C4-2B (cell line): ENCODE data around the gene H6PD.

Source experiments
- ZFX ChIP-seq: fragments of 450-650 bp; IDR thresholded peaks from 2 replicates; pipeline ENCODE4 v1.6.1; 2017
- TF ChIP-seq, protein P1 (sequence below): fragments of 450-650 bp; conservative IDR thresholded peaks from 2 replicates; pipeline ENCODE4 v1.5.1; 2017; ENCODE audit warnings: mild to moderate bottlenecking

DNA sequence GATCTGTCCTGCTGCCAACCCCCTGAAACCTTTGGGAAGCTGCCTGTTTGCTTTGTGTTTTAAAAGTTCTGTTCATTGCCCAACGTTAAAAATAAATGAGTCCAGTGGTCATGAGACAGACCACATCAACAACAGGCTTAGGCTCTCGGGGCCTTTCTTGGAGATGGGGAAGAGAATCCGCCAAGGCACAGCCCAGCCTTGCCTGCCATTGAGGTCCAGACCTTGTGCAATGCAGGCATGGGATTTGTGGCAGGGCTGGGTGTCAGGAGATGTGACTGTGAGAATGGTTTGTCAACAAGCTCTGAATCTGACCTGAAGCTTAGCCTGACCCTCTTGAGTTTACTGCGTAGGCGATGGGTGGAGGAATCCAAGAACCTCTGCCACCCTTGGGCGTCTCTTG lies 62.3 kb downstream of the H6PD start:
- TF ChIP-seq, protein P1, sequence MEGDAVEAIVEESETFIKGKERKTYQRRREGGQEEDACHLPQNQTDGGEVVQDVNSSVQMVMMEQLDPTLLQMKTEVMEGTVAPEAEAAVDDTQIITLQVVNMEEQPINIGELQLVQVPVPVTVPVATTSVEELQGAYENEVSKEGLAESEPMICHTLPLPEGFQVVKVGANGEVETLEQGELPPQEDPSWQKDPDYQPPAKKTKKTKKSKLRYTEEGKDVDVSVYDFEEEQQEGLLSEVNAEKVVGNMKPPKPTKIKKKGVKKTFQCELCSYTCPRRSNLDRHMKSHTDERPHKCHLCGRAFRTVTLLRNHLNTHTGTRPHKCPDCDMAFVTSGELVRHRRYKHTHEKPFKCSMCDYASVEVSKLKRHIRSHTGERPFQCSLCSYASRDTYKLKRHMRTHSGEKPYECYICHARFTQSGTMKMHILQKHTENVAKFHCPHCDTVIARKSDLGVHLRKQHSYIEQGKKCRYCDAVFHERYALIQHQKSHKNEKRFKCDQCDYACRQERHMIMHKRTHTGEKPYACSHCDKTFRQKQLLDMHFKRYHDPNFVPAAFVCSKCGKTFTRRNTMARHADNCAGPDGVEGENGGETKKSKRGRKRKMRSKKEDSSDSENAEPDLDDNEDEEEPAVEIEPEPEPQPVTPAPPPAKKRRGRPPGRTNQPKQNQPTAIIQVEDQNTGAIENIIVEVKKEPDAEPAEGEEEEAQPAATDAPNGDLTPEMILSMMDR: no peak
- no peak for TF ChIP-seq ZFX
